IPS-15b (cell line): ENCODE data around the gene ESF1.

Experiments
- H3K27me3 ChIP-seq: one replicate; pipeline ENCODE4 v1.6.1; 2013; ENCODE audit warnings: low read length; ENCODE audit not compliant: control insufficient read depth, insufficient read depth
- H3K36me3 ChIP-seq: one replicate; pipeline ENCODE4 v1.6.1; 2013; ENCODE audit warnings: low read length; ENCODE audit not compliant: control insufficient read depth, insufficient read depth
- H3K4me1 ChIP-seq: one replicate; pipeline ENCODE4 v1.6.1; 2013; ENCODE audit warnings: mild to moderate bottlenecking, low read length; ENCODE audit not compliant: control insufficient read depth, insufficient read depth
- H3K4me3 ChIP-seq: one replicate; pipeline ENCODE4 v1.5.1; 2013; ENCODE audit warnings: low read depth, low read length
- H3K9ac ChIP-seq: one replicate; pipeline ENCODE4 v1.6.1; 2013; ENCODE audit warnings: low read depth, mild to moderate bottlenecking, low read length
- H3K9me3 ChIP-seq: one replicate; pipeline ENCODE4 v1.6.1; 2013; ENCODE audit warnings: mild to moderate bottlenecking, low read length; ENCODE audit not compliant: control insufficient read depth, insufficient read depth

The ESF1 gene

DNA sequence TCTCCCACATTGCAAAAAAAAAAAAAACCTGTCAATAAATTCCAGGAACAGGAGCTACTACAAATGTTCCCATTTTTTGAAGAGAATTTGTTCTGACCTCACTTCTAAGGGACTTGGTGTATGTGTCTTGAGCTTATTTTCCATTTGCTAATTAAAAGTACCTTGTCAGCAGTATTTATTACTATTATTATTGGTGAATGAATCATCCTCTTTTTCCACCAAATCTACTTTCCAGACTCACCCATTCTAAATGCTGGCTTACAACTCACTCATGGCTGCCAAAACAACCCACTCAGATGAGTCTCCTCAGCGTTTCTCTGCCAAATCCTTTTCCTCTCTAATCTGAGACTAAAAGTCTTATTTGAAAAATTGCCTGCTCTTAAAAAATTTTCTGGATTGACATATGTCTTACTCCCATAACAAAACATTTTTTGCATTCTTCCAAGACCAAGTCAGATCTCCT lies 112.8 kb downstream of the ESF1 start:
- Histone ChIP-seq H3K9ac (no peak overlapping the region), H3K27me3 (no peaks in the 10 kb centered on the region)

GRCh38 chr20:13671512-13671911 lies 113.2 kb downstream of the ESF1 start:
- Histone ChIP-seq H3K36me3 (no peaks in the 10 kb centered on the region), H3K4me1 (no peaks in the 10 kb centered on the region), H3K9me3 (no peaks in the 10 kb centered on the region), H3K9ac (no peak overlapping the region), H3K27me3 (no peaks in the 10 kb centered on the region), H3K4me3 (no peak overlapping the region)

More for the DNA sequence above, 112.8 kb downstream of the ESF1 start:
- Histone ChIP-seq H3K4me3 (no peak overlapping the region), H3K9me3 (no peaks in the 10 kb centered on the region), H3K4me1 (no peaks in the 10 kb centered on the region), H3K36me3 (no peaks in the 10 kb centered on the region)

DNA sequence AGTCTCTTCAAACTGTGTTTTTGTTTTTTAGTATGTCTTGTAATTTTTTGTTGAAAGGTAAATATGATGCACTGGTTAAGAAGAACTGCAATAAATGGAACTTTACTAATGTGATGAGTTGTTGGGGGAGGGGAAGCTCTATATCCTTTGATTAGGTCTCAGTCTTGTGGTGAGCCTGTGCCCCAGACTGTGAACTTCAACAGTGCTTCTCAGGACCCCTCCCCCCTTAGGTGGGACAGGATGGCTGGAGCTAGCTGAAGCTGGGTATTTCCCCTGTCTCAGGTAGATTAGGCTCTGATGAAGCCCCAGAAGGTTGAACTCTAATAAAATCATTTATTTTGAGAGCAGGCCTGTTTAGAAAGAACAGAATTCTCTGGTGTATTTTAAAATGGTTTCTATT lies 114.6 kb downstream of the ESF1 start:
- Histone ChIP-seq H3K36me3 (no peaks in the 10 kb centered on the region), H3K9ac (no peak overlapping the region), H3K4me1 (no peaks in the 10 kb centered on the region)

DNA sequence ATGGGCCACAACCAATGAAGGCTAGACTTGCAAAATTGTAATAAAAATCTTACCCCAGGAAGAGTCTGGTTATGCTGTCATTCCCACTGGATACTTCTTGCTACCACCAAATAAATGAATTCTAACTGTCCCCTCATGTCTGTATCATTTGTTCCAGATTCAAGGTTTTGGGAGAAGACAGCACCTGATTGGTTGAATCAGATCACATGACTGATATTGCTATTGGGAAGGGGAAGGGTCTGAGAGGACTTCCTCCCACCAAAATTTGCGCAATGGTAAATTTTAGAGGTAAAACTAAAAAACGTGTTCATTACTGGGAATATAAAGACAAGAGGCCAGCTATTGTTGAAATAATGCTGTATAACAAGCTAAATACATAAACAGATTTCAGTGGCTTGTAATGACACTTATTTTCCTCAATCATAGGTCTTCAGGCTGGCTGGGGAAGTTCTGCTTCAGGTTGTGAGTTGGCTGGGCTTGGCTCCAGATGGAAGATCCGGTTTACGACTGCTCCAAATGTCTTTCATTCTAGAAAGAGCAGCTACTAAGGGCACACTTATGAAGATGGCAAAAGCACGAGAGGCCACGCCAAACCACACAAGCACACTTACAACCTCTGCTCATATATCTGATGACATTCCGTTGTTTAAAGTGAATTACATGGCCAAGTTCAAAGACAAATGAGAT lies 118.9 kb downstream of the ESF1 start:
- H3K36me3 ChIP-seq, result no peaks in the 10 kb centered on the region
- no peaks in the 10 kb centered on the region for H3K9me3 ChIP-seq
- no peaks in the 10 kb centered on the region for H3K4me1 ChIP-seq
- H3K4me3 ChIP-seq, result no peak overlapping the region
- H3K27me3 ChIP-seq, result no peaks in the 10 kb centered on the region
- H3K9ac ChIP-seq, result no peak overlapping the region

More for the DNA sequence above, 114.6 kb downstream of the ESF1 start:
- Histone ChIP-seq H3K9me3 (no peaks in the 10 kb centered on the region), H3K4me3 (no peak overlapping the region), H3K27me3 (no peaks in the 10 kb centered on the region)
